ENCODE data around the gene ABCC2.
"Not testable (repeated sequence)": the region's sequence is repeated elsewhere in the genome, so short reads cannot be mapped to it uniquely, and the experiment has no call there.

Gene ABCC2

GRCh38 chr10:99782447-99783286 lies at the start of gene ABCC2:
TSS of gene ABCC2 (plus strand) at chr10:99782640. CDS start at chr10:99782845, 205 bp downstream.
- DNase-seq (ENCODE audit: low read depth, low spot score): no peak

- DNase-seq (ENCODE audit: low read depth, low spot score): peak; percentile 5
Observed at GRCh38 chr10:99733366-99733765, 49.1 kb upstream of the ABCC2 start.

- DNase-seq (ENCODE audit: low read depth, low spot score): not testable (repeated sequence)
Observed at GRCh38 chr10:99734111-99734510, 48.3 kb upstream of the ABCC2 start.

- DNase-seq (ENCODE audit: low read depth, low spot score): no peak
Observed at GRCh38 chr10:99740260-99740659, 42.2 kb upstream of the ABCC2 start.

- DNase-seq (ENCODE audit: low read depth, low spot score): no peak
Observed at GRCh38 chr10:99740933-99741559, 41.4 kb upstream of the ABCC2 start.

GRCh38 chr10:99742254-99742653 lies 40.2 kb upstream of the ABCC2 start:
- no peak for DNase-seq (ENCODE audit: low read depth, low spot score)

- DNase-seq (ENCODE audit: low read depth, low spot score): no peak
Observed at GRCh38 chr10:99742701-99743100, 39.7 kb upstream of the ABCC2 start.

GRCh38 chr10:99743841-99744240 lies 38.6 kb upstream of the ABCC2 start:
- DNase-seq (ENCODE audit: low read depth, low spot score): no peak

GRCh38 chr10:99746166-99746565 lies 36.3 kb upstream of the ABCC2 start:
- DNase-seq (ENCODE audit: low read depth, low spot score): not testable (repeated sequence)

- no peak for DNase-seq (ENCODE audit: low read depth, low spot score)
Observed at GRCh38 chr10:99748823-99749451, 33.5 kb upstream of the ABCC2 start.

GRCh38 chr10:99750641-99751040 lies 31.8 kb upstream of the ABCC2 start:
- no peak for DNase-seq (ENCODE audit: low read depth, low spot score)

GRCh38 chr10:99754670-99755069 lies 27.8 kb upstream of the ABCC2 start:
- DNase-seq (ENCODE audit: low read depth, low spot score): no peak

- no peak for DNase-seq (ENCODE audit: low read depth, low spot score)
Observed at GRCh38 chr10:99756159-99756558, 26.3 kb upstream of the ABCC2 start.

- no peak for DNase-seq (ENCODE audit: low read depth, low spot score)
Observed at GRCh38 chr10:99758211-99758891, 24.1 kb upstream of the ABCC2 start.

- no peak for DNase-seq (ENCODE audit: low read depth, low spot score)
Observed at GRCh38 chr10:99760321-99760720, 22.1 kb upstream of the ABCC2 start.

GRCh38 chr10:99761365-99761764 lies 21.1 kb upstream of the ABCC2 start:
- DNase-seq (ENCODE audit: low read depth, low spot score): no peak

- DNase-seq (ENCODE audit: low read depth, low spot score): no peak
Observed at GRCh38 chr10:99765672-99766301, 16.7 kb upstream of the ABCC2 start.

- no peak for DNase-seq (ENCODE audit: low read depth, low spot score)
Observed at GRCh38 chr10:99766302-99766681, 16.1 kb upstream of the ABCC2 start.

- no peak for DNase-seq (ENCODE audit: low read depth, low spot score)
Observed at GRCh38 chr10:99767901-99768300, 14.5 kb upstream of the ABCC2 start.

- no peak for DNase-seq (ENCODE audit: low read depth, low spot score)
Observed at GRCh38 chr10:99768556-99768955, 13.9 kb upstream of the ABCC2 start.

GRCh38 chr10:99769706-99770105 lies 12.7 kb upstream of the ABCC2 start:
- no peak for DNase-seq (ENCODE audit: low read depth, low spot score)
